ENCODE measurements around the gene GORASP2.

DNA sequence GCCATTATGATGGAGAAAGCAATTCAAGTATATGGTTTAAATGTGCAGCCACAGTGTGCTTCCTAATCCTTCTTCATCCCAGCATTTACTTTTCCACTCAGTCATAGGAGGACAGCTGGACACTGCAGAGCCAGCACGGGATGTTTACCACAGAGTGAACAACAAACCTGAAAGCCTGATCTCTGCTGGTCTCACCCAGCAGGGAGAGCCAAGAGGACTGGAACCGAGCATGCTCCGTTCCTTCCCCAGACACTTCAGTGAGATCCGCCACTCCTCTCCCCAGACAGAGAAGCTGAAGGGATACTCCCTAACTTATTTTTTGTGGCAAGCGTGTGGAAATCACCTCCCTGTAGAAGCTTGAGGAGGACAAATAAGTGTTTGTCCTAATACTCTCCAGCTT lies 23.2 kb upstream of the GORASP2 start:
- TF ChIP-seq, protein P1, sequence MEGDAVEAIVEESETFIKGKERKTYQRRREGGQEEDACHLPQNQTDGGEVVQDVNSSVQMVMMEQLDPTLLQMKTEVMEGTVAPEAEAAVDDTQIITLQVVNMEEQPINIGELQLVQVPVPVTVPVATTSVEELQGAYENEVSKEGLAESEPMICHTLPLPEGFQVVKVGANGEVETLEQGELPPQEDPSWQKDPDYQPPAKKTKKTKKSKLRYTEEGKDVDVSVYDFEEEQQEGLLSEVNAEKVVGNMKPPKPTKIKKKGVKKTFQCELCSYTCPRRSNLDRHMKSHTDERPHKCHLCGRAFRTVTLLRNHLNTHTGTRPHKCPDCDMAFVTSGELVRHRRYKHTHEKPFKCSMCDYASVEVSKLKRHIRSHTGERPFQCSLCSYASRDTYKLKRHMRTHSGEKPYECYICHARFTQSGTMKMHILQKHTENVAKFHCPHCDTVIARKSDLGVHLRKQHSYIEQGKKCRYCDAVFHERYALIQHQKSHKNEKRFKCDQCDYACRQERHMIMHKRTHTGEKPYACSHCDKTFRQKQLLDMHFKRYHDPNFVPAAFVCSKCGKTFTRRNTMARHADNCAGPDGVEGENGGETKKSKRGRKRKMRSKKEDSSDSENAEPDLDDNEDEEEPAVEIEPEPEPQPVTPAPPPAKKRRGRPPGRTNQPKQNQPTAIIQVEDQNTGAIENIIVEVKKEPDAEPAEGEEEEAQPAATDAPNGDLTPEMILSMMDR (IDR thresholded peaks at IDR 0.05; ENCODE audit: low read length): no peak
- TF ChIP-seq EZH2phosphoT487 (IDR thresholded peaks at IDR 0.05; ENCODE audit: low read length) (no peak), EZH2 (optimal IDR thresholded peaks at IDR 0.05; ENCODE audit: low read depth, low read length) (no peak)

Measured in MM.1S (cell line).